GM13976 (cell line): ENCODE results near the gene OTOA.
A peak's percentile ranks its signal among the peaks of the same experiment; 100 is the strongest.
"Not testable (repeated sequence)": the region's sequence is repeated elsewhere in the genome, so short reads cannot be mapped to it uniquely, and the experiment has no call there.

Experiments
- DNase-seq: peaks from one replicate; pipeline ENCODE4 v3.0.0; 2012; ENCODE audit warnings: low spot score
- CTCF ChIP-seq: IDR thresholded peaks from 2 replicates; pipeline ENCODE4 v1.5.1; 2012; ENCODE audit warnings: borderline replicate concordance, mild to moderate bottlenecking; ENCODE audit not compliant: insufficient read depth; ENCODE audit errors: extremely low read depth, missing control alignments, control extremely low read depth
- in situ Hi-C: fragments of 300-500 bp; cut with MboI; formaldehyde crosslinking; loops from one replicate; pipeline ENCODE4 v1.12.0; 2022; ENCODE audit warnings: low sequenced_read_pairs, mixed read lengths, inconsistent platforms; ENCODE audit not compliant: unreplicated experiment

OTOA gene

GRCh38 chr16:21643785-21644184 is 20.0 kb upstream of the OTOA start:
- in situ Hi-C loops = no loop called here
- TF ChIP-seq CTCF = no peak
- DNase-seq = no peak

- no peak for TF ChIP-seq CTCF
- no peak for DNase-seq
- in situ Hi-C loops = no loop called here
Observed at GRCh38 chr16:21644674-21645073, 19.1 kb upstream of the OTOA start.

GRCh38 chr16:21645261-21645721 is 18.5 kb upstream of the OTOA start:
- no peak for TF ChIP-seq CTCF
- in situ Hi-C loops = no loop called here
- DNase-seq = peak; percentile 60

GRCh38 chr16:21646091-21646490 is 17.7 kb upstream of the OTOA start:
- in situ Hi-C loops = no loop called here
- no peak for TF ChIP-seq CTCF
- no peak for DNase-seq

- in situ Hi-C loops = no loop called here
- DNase-seq = peak; percentile 59
- no peak for TF ChIP-seq CTCF
Observed at GRCh38 chr16:21646721-21647561, 16.8 kb upstream of the OTOA start.

GRCh38 chr16:21647562-21648164 is 16.1 kb upstream of the OTOA start:
- in situ Hi-C loops = no loop called here
- no peak for DNase-seq
- TF ChIP-seq CTCF = no peak

- DNase-seq, in situ Hi-C loops: not testable (repeated sequence)
Observed at GRCh38 chr16:21649826-21650406, 13.9 kb upstream of the OTOA start.
